LHCN-M2 (cell line): ENCODE data around the gene PMEL. TPM values are rescaled to one million over a fixed set of nuclear protein-coding genes. Genes with fewer than 3 reads are reported as not detected.
A peak's percentile ranks its signal among the peaks of the same experiment; 100 is the strongest.

ENCODE experiments used
- DNase-seq: peaks from one replicate; pipeline ENCODE4 v3.0.0-alpha.2; 2012; ENCODE audit warnings: low read depth
- total RNA-seq: library from RNA; depleted of rRNA; stranded (reverse); fragments of >200 nt; gene quantifications from 2 replicates; pipeline ENCODE4 v1.2.3, GENCODE V29; 2014; rRNA removed

The PMEL gene
- total RNA-seq, 1 experiment from 2014 or later = 0.52 TPM

- DNase-seq = no peak
These were observed 40.5 kb downstream of the PMEL start for GRCh38 chr12:55925371-55925770.

GRCh38 chr12:55923648-55924047, 42.2 kb downstream of the PMEL start:
- peak; percentile 15 for DNase-seq

GRCh38 chr12:55922126-55922525, 43.7 kb downstream of the PMEL start:
- no peak for DNase-seq

GRCh38 chr12:55919032-55919431, 46.8 kb downstream of the PMEL start:
- peak; percentile 47 for DNase-seq

- DNase-seq = no peak
These were observed 50.4 kb downstream of the PMEL start for GRCh38 chr12:55915482-55915859.

- no peak for DNase-seq
These were observed 52.9 kb downstream of the PMEL start for GRCh38 chr12:55912908-55913307.

GRCh38 chr12:55909513-55909884, 56.3 kb downstream of the PMEL start:
- no peak for DNase-seq

GRCh38 chr12:55908726-55909512, 56.9 kb downstream of the PMEL start:
- no peak for DNase-seq

GRCh38 chr12:55906056-55906455, 59.8 kb downstream of the PMEL start:
- peak; percentile 56 for DNase-seq

Other genes with a start within 250 kb of the PMEL start
- gene BLOC1S1, start 250.0 kb downstream of the PMEL start, total RNA-seq = 118 and 135 TPM in 2 replicates
- 147 and 216 TPM in 2 replicates for gene RDH5, start 245.6 kb downstream of the PMEL start, total RNA-seq
- 2,065 and 2,281 TPM in 2 replicates for gene CD63, start 237.0 kb downstream of the PMEL start, total RNA-seq
- 10.0 and 17.3 TPM in 2 replicates for gene GDF11, start 222.9 kb downstream of the PMEL start, total RNA-seq
- 96.4 and 111 TPM in 2 replicates for gene SARNP, start 148.3 kb downstream of the PMEL start, total RNA-seq
- 17.2 and 19.7 TPM in 2 replicates for gene ORMDL2, start 148.0 kb downstream of the PMEL start, total RNA-seq
- gene DNAJC14, start 136.5 kb downstream of the PMEL start, total RNA-seq = 48.5 and 54.8 TPM in 2 replicates
- gene MMP19, start 123.1 kb downstream of the PMEL start, total RNA-seq = 24.1 and 24.9 TPM in 2 replicates
- 39.5 and 54.8 TPM in 2 replicates for gene PYM1, start 38.1 kb downstream of the PMEL start, total RNA-seq
- gene DGKA, start 34.9 kb downstream of the PMEL start, total RNA-seq = 56.0 and 71.4 TPM in 2 replicates
- 64.4 and 66.5 TPM in 2 replicates for gene CDK2, start 788 bp upstream of the PMEL start, total RNA-seq
- 46.7 and 60.3 TPM in 2 replicates for gene RAB5B, start 8.0 kb upstream of the PMEL start, total RNA-seq
- gene SUOX, start 31.2 kb upstream of the PMEL start, total RNA-seq = 16.1 and 21.8 TPM in 2 replicates
- 2.2 and 3.4 TPM in 2 replicates for gene IKZF4, start 55.0 kb upstream of the PMEL start, total RNA-seq
- 414 and 1,103 TPM in 2 replicates for gene RPS26, start 75.9 kb upstream of the PMEL start, total RNA-seq
- 1.7 TPM in 1 of 2 replicates, not detected in the other for gene ERBB3, start 114.1 kb upstream of the PMEL start, total RNA-seq
- 247 and 307 TPM in 2 replicates for gene PA2G4, start 138.5 kb upstream of the PMEL start, total RNA-seq
- 1,853 and 1,922 TPM in 2 replicates for gene RPL41, start 150.6 kb upstream of the PMEL start, total RNA-seq
- gene ZC3H10, start 152.2 kb upstream of the PMEL start, total RNA-seq = 3.6 and 3.8 TPM in 2 replicates
- 169 and 173 TPM in 2 replicates for gene ESYT1, start 162.2 kb upstream of the PMEL start, total RNA-seq
- 130 and 136 TPM in 2 replicates for gene MYL6B, start 186.5 kb upstream of the PMEL start, total RNA-seq
- gene MYL6, start 192.3 kb upstream of the PMEL start, total RNA-seq = 1,787 and 1,859 TPM in 2 replicates
- gene SMARCC2, start 223.4 kb upstream of the PMEL start, total RNA-seq = 41.6 and 60.4 TPM in 2 replicates